GM12865 (cell line): ENCODE results near the gene ATXN1.
"Not testable (repeated sequence)": the region's sequence is repeated elsewhere in the genome, so short reads cannot be mapped to it uniquely, and the experiment has no call there.

Experiments
- DNase-seq: peaks from one replicate; pipeline ENCODE4 v3.0.0; 2010; ENCODE audit warnings: low read depth
- H3K4me3 ChIP-seq: 2 replicates; pipeline ENCODE4 v1.5.1; 2011; ENCODE audit warnings: mild to moderate bottlenecking, low read depth, low read length, control low read depth
- TF ChIP-seq, protein P1 (sequence below): IDR thresholded peaks from 2 replicates; pipeline ENCODE4 v1.5.1; 2011; ENCODE audit warnings: low read length, control low read depth, low read depth, inconsistent platforms; ENCODE audit not compliant: insufficient read depth; ENCODE audit errors: missing control alignments

ATXN1 gene

DNA sequence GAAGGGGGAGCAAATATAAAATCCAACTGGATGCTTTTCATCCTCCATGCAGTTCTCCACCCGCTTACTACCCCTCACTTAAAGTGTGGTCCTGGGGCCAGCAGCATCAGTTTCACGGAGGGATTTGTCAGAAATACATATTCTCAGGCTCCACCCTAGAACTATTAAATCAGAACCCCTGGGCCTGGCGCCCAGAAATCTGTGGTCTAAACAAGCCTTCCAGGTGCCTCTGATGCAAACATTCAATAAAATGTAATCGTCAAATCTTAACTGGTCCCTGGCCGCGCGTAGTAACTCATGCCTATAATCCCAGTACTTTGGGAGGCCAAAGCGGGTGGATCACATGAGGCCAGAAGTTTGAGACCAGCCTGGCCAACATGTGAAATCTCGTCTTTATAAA, 47.7 kb downstream of the ATXN1 start:
- TF ChIP-seq, protein P1, sequence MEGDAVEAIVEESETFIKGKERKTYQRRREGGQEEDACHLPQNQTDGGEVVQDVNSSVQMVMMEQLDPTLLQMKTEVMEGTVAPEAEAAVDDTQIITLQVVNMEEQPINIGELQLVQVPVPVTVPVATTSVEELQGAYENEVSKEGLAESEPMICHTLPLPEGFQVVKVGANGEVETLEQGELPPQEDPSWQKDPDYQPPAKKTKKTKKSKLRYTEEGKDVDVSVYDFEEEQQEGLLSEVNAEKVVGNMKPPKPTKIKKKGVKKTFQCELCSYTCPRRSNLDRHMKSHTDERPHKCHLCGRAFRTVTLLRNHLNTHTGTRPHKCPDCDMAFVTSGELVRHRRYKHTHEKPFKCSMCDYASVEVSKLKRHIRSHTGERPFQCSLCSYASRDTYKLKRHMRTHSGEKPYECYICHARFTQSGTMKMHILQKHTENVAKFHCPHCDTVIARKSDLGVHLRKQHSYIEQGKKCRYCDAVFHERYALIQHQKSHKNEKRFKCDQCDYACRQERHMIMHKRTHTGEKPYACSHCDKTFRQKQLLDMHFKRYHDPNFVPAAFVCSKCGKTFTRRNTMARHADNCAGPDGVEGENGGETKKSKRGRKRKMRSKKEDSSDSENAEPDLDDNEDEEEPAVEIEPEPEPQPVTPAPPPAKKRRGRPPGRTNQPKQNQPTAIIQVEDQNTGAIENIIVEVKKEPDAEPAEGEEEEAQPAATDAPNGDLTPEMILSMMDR, result no peak
- no peak for DNase-seq

GRCh38 chr6:16712931-16713484, 48.3 kb downstream of the ATXN1 start:
- TF ChIP-seq, protein P1, result peak; percentile 43
- DNase-seq, result peak; percentile 54
- H3K4me3 ChIP-seq, result no peak overlapping the region

More for the DNA sequence above, 47.7 kb downstream of the ATXN1 start:
- H3K4me3 ChIP-seq, result no peak overlapping the region

- H3K4me3 ChIP-seq, result no peak overlapping the region
- TF ChIP-seq, protein P1, result no peak
- peak; percentile 70 for DNase-seq
Measured at GRCh38 chr6:16712255-16712930, 48.9 kb downstream of the ATXN1 start.

DNA sequence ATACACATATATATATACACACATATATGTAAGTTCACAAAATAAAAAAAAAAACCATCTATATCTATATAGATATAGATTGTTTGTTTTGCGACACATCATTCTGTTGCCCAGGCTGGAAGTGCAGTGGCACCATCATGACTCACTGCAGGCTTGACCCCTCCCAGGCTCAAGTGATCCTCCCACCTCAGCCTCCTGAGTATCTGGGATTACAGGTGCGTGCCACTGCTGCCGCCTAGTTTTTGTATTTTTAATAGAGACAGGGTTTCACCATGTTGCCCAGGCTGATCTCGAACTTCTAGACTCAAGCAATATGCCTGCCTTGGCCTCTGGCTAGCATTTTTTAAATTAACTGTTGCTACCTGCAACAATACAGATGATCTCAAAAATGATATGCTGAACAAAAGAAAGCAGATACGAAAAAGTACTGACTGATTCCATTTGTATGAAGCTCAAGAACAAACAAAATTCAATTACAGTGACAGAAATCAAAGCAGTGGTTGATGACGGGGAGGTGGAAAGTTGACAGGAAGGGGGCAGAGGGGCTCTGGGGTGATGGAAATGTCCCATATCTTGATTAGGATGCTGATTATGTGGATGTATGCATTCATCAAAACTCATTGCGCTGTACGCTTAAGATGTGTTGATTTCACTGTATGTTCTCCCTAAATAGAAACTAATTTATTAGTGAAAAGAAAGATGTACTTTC, 49.6 kb downstream of the ATXN1 start:
- no peak overlapping the region for H3K4me3 ChIP-seq
- peak; percentile 19 for DNase-seq
- TF ChIP-seq, protein P1, result no peak

DNA sequence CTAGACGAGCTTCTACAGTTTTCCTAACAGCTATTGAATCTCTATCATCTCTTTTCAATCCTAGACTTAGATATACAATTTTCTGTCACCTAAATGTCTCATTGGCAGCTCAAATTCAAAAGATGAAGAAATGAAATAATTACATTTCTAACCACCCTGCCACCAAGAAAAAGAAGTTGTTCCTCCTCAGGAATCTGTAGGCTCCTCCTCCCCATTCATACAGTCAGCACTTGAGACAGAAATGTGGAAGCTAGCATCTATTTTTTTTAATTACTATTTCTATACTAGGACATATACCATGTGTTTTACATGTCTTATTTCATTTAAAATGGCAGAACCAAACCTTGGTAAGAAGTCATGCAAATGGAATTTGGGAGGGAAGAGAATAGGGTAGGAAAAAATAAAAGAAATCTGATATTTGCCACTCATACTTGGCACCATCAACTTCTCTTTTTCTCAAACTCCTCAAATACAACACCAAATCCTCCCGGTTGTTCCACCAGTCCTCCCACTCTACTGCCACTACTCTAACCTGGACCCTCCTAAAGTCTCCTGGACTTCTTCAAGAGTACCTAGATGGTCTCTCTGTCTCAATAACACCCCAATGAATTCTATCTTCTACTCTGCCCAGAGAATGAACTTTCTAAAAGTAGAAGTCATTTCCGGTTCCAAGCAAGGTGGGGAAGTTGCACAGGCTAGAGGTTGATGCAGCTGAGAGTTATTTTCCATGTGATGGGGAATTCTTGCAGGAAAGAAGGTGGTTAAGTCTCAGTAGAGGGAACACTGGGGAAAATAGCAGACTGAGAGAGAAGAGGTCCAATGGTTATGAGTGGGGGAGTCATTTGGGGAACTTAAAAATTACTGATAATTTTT, 54.1 kb downstream of the ATXN1 start:
- TF ChIP-seq, protein P1, result no peak
- H3K4me3 ChIP-seq, result no peak overlapping the region
- peak; percentile 63 for DNase-seq

GRCh38 chr6:16706491-16706890, 54.8 kb downstream of the ATXN1 start:
- H3K4me3 ChIP-seq, DNase-seq: not testable (repeated sequence)

GRCh38 chr6:16706029-16706428, 55.2 kb downstream of the ATXN1 start:
- H3K4me3 ChIP-seq, result no peak overlapping the region
- DNase-seq, result no peak
- TF ChIP-seq, protein P1, result no peak
